Measurements from ENCODE around the gene UAP1L1.

DNA sequence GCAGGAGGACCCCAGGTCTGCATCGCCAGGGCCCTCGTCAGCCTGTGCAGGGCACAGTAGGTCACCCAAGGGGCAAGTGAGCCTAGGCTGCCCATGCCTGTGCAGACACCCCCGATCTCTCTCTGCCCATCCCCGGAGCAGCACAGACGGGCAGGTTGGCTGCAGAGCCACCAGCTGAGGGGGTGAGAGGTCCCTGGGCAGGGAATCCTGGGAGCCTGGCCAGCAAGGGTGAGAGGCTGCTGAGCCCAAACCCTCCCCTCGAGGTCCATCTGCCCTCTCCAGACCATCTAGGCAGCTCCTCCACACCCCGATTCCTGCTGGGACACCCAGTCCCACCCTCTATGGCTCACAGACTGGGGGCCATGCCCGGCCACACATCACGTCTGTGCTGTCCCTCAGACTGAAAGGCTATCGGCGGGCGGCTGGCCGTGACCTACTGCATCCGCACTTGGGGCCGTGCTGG, 40.0 kb downstream of the UAP1L1 start:
- TF ChIP-seq ZNF274 (IDR thresholded peaks at IDR 0.05; ENCODE audit: low read depth, low read length) (no peak), YY1 (IDR thresholded peaks at IDR 0.05; ENCODE audit: insufficient read depth, insufficient read length) (no peak), SUZ12 (IDR thresholded peaks at IDR 0.05; ENCODE audit: extremely low read depth, insufficient read depth, insufficient read length) (no peak)

Data from NT2/D1 (cell line).